Erythroblast (primary cell): Measurements from ENCODE around the gene SLC9A4.

Experiments used
- GATA1 ChIP-seq: IDR thresholded peaks from 2 replicates; pipeline ENCODE4 v1.6.1; 2011; ENCODE audit warnings: low read depth, mild to moderate bottlenecking, control low read depth, low read length, moderate library complexity
- POLR2A ChIP-seq: IDR thresholded peaks from 2 replicates; pipeline ENCODE4 v1.6.1; 2011; ENCODE audit warnings: mild to moderate bottlenecking, low read length

GRCh38 chr2:102508863-102509262 lies 35.8 kb downstream of the SLC9A4 start:
- TF ChIP-seq POLR2A, result no peak
- TF ChIP-seq GATA1, result no peak
